ENCODE results near the gene CLDN15.
"Not testable (repeated sequence)": the region's sequence is repeated elsewhere in the genome, so short reads cannot be mapped to it uniquely, and the experiment has no call there.

Gene CLDN15

GRCh38 chr7:101200504-101200861 is 37.1 kb downstream of the CLDN15 start:
- no peak for DNase-seq (ENCODE audit: low read depth in 4 of 4, low spot score in 1 of 4)

- DNase-seq (ENCODE audit: low read depth in 4 of 4, low spot score in 1 of 4), result not testable (repeated sequence)
These were observed 38.1 kb downstream of the CLDN15 start for GRCh38 chr7:101199522-101199921.

DNA sequence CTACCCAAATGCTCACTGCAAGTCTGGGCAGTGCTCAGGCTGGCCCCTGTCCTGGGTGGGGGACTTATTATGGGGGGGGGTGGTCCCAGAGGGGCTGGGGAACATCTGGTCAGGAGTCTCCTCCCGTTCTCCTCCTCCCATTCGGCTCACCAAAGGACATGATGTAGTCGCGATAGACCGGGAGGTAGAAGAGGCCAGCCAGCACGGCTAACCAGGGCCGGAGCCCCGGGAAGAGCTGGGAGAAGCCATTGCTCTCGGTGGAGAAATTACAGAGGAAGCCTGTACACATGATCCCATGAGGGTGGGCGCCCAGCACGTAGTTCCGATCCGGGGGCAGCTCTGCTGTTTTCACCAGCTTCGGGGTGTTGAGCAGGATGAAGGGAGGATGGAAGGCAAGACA is 39.1 kb downstream of the CLDN15 start:
- DNase-seq (ENCODE audit: low read depth in 4 of 4, low spot score in 1 of 4), result no peak

DNA sequence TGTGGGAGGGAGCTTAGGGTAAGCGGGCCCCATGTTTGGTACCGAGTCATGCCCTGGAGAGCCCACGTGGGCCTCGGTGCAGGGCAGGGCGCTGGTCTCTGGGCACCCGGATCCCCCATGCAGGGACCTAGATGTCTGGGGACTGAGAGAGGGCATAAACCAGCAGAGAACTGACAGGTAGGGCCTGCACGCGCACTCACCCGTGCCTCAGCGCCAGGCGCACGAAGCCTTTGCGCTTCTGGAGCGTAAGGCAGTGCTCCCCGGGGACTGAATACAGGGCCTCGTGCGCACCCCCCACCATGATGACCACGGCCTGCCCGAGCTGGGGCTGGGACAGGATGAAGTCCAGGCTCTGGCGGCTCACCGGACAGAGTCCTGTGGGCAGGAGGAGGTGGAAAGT is 39.6 kb downstream of the CLDN15 start:
- no peak for DNase-seq (ENCODE audit: low read depth in 4 of 4, low spot score in 1 of 4)

DNA sequence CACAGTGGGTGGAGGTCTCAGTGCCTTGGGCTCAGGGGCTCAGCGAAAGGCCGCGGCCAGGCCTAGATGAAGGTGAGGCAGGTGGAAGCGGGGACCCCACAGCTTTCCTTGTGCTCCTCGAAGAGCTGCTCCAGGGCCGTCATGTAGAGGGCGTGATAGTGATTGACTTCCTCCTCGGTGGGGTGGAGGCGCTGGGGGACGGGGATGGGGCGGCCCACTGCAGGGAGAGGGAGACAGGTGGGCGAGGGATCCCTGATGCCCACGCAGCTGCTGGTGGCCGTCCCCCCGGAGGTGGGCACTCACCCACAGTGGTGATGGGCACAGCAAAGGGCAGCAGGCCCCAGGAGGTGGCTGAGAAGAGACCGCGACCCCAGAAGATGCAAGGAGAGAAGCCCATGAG is 41.7 kb downstream of the CLDN15 start:
- no peak for DNase-seq (ENCODE audit: low read depth in 4 of 4, low spot score in 1 of 4)

- DNase-seq (ENCODE audit: low read depth in 4 of 4, low spot score in 1 of 4), result no peak
These were observed 48.5 kb downstream of the CLDN15 start for GRCh38 chr7:101189109-101189508.

DNA sequence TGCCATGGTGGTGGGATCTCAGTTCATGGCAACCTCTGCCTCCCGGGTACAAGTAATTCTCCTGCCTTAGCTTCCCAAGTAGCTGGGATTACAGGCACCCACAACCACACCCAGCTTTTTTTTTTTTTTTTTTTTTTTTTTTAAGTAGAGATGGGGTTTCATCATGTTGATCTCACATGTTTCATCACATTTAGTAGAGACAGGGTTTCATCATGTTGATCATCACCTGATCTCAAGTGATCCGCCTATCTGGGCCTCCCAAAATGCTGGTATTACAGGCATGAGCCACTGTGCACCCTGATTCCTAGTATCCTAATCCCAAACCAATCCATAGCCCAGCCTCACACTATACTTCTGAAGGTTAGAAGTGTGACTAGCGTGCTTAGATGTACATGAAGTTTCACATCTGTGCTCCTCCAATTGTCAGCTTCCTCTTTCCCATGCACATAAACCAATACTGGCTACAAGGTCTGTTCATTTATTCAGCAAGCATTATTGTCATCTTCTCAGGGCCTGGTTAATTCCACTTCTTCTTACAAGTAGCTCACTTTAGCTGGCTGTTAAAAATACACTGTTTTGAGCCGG is 50.7 kb downstream of the CLDN15 start:
- no peak for DNase-seq (ENCODE audit: low read depth in 4 of 4, low spot score in 1 of 4)

DNA sequence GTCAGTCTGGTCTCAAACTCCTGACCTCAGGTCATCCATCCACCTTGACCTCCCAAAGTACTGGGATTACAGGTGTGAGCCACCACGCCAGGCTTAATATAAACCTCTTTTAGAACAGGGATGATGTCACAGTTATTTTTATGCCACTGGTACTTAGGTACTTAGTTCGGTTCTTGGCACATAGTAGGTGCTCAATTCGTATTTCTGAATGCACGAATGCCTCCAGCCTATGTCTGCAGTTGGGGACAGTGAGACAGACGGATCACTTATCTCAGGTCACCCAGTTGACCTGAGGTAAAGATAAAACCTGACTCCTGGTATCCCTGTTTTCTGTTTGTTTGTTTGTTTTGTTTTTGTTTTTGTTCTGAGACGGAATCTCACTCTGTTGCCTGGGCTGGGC is 51.4 kb downstream of the CLDN15 start:
- no peak for DNase-seq (ENCODE audit: low read depth in 4 of 4, low spot score in 1 of 4)

DNA sequence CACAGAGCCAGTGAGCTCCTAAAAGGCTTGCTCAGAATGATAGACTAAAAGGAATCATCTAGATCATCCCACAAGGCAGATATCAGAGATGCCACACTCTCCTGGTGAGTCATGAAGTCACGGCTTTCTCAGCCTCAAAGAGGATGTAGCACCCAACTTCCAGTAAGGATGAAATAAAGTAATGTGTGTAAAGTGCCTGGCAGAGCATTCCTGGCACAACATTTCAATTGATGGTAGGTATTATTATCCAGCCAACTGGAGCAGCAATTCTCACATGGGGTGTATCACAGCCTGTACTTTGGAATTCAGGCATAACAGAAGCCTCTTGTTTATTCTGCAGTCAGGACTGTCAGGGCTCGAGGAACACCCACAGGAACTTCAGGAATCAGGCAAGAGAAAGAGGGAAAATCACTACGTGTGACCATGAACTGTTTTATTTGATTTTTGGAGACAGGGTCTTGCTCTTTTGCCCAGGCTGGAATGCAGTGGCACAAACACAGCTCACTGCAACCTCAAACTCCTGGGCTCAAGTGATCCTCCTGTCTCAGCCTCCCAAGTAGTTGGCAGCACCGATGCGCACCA is 52.3 kb downstream of the CLDN15 start:
- DNase-seq (ENCODE audit: low read depth in 4 of 4, low spot score in 1 of 4), result no peak

Data from stimulated activated CD4-positive, alpha-beta T cell treated with anti-CD3 and anti-CD28 coated beads, Interleukin-1b, Interleukin-23, amount 100 ng/mL, for 24 hours (primary cell).